Smooth muscle cell (in vitro differentiated cells): Measurements from ENCODE around the gene NUP160. TPM values are rescaled to one million over a fixed set of nuclear protein-coding genes. Genes with fewer than 3 reads are reported as not detected.

Experiments
- DNase-seq: peaks from one replicate; lab custom pipeline; 2025; ENCODE audit not compliant: unreplicated experiment; lab: John Stamatoyannopoulos, UW
- H2AFZ ChIP-seq: fragments of 200-600 bp; sonication (generic); 2 replicates; pipeline ENCODE4 v1.6.0; 2016; ENCODE audit warnings: antibody characterized with exemption, low read depth, mild to moderate bottlenecking
- H3F3A ChIP-seq: fragments of 200-600 bp; sonication (generic); 2 replicates; pipeline ENCODE4 v1.6.0; 2017; ENCODE audit warnings: antibody characterized with exemption, low read depth
- H3K27ac ChIP-seq: fragments of 200-600 bp; sonication (generic); 2 replicates; pipeline ENCODE4 v1.5.1; 2016; ENCODE audit warnings: low read depth, mild to moderate bottlenecking
- H3K27me3 ChIP-seq: fragments of 200-600 bp; sonication (generic); 2 replicates; pipeline ENCODE4 v1.6.1; 2016; ENCODE audit warnings: low read depth, mild to moderate bottlenecking
- H3K36me3 ChIP-seq: fragments of 200-600 bp; sonication (generic); 2 replicates; pipeline ENCODE4 v1.5.1; 2016; ENCODE audit warnings: low read depth
- H3K4me1 ChIP-seq: fragments of 200-600 bp; sonication (generic); 2 replicates; pipeline ENCODE4 v1.5.1; 2016; ENCODE audit warnings: low read depth
- H3K4me2 ChIP-seq: fragments of 200-600 bp; sonication (generic); 2 replicates; pipeline ENCODE4 v1.6.0; 2016; ENCODE audit warnings: mild to moderate bottlenecking
- H3K4me3 ChIP-seq: fragments of 200-600 bp; sonication (generic); 2 replicates; pipeline ENCODE4 v1.5.1; 2016; ENCODE audit warnings: mild to moderate bottlenecking
- H3K79me2 ChIP-seq: fragments of 200-600 bp; sonication (generic); 2 replicates; pipeline ENCODE4 v1.6.0; 2016; ENCODE audit warnings: low read depth, mild to moderate bottlenecking
- H3K9ac ChIP-seq: fragments of 200-600 bp; sonication (generic); 2 replicates; pipeline ENCODE4 v1.6.0; 2016; ENCODE audit warnings: low read depth
- H3K9me3 ChIP-seq: fragments of 200-600 bp; sonication (generic); replicated peaks from 2 replicates; pipeline ENCODE4 v1.5.1; 2016; ENCODE audit warnings: low read depth
- H4K20me1 ChIP-seq: fragments of 200-600 bp; sonication (generic); 2 replicates; pipeline ENCODE4 v1.6.0; 2016; ENCODE audit warnings: low read depth
- WGBS: methylation state at CpG from one replicate; pipeline ENCODE4 v1.1.7; 2016; ENCODE audit warnings: low lambda C conversion rate; 5-methylcytosine and 5-hydroxymethylcytosine counted together
- polyA plus RNA-seq: library from polyadenylated mRNA; unstranded; fragments of >200 nt; fragmentation: Nextera tagmentation; extraction: Ambion mirVana; gene quantifications from 2 replicates; pipeline ENCODE4 v1.2.1, GENCODE V29; 2016
- total RNA-seq: library from RNA; depleted of rRNA; stranded (reverse); fragments of >200 nt; gene quantifications from 2 replicates; pipeline ENCODE4 v1.2.3, GENCODE V29; 2014
- TF ChIP-seq, protein P1 (sequence below): fragments of 200-600 bp; sonication (generic); IDR thresholded peaks from 2 replicates; pipeline ENCODE4 v1.5.1; 2017; ENCODE audit warnings: borderline replicate concordance, mild to moderate bottlenecking, antibody characterized with exemption; ENCODE audit not compliant: insufficient read depth, poor library complexity, severe bottlenecking

NUP160 gene
- total and polyA plus RNA-seq, 2 experiments from 2014 or later: 13.9 to 26.3 TPM

DNA sequence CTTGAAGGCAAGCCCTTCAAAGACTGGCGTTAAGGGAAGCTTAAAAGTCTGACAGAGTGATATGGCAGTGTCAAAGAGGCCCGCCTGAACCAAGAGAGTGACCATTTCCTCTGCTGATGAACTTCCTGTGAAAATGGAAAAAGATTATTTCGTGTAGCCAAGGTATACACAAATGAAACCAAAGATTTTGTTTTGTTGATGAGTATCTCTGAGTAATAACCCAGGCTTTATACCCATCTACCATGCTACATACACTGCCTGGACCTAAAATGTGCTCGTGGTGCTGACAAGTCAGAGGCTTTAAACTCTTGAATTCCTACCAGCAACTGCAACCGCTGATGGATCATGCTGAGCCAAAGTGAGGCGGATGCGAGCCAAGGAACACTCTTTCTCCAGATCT is 60.0 kb downstream of the NUP160 start:
- H3K36me3 ChIP-seq: peaks cover 24% of the 10 kb centered on the region
- DNase-seq: no peak

DNA sequence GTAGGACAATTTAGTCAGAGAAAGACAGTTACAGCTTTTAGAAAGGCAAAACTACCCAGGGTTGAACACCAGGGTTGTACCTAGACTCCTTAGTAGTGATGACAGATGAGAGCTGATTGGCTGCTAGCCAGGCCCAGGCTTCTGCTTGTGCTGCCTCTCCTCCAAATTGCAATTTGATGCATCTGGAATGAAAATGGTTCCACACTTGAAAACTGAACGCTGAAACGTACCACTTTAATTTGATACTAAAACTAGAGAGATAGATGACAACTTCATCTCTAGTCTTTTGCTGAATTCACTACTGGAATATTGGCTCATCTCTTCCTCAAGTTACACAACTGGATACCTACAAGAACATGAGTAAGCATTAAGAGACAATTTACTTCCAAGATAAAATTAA is 61.8 kb downstream of the NUP160 start:
- no peaks in the 10 kb centered on the region for H3K79me2 ChIP-seq
- no peaks in the 10 kb centered on the region for H3K9me3 ChIP-seq
- H3K27ac ChIP-seq: no peak overlapping the region
- no peaks in the 10 kb centered on the region for H3K4me1 ChIP-seq
- H3K27me3 ChIP-seq: no peaks in the 10 kb centered on the region
- no peaks in the 10 kb centered on the region for H4K20me1 ChIP-seq
- H3K36me3 ChIP-seq: peaks cover 23% of the 10 kb centered on the region
- no peaks in the 10 kb centered on the region for H3F3A ChIP-seq
- TF ChIP-seq, protein P1, sequence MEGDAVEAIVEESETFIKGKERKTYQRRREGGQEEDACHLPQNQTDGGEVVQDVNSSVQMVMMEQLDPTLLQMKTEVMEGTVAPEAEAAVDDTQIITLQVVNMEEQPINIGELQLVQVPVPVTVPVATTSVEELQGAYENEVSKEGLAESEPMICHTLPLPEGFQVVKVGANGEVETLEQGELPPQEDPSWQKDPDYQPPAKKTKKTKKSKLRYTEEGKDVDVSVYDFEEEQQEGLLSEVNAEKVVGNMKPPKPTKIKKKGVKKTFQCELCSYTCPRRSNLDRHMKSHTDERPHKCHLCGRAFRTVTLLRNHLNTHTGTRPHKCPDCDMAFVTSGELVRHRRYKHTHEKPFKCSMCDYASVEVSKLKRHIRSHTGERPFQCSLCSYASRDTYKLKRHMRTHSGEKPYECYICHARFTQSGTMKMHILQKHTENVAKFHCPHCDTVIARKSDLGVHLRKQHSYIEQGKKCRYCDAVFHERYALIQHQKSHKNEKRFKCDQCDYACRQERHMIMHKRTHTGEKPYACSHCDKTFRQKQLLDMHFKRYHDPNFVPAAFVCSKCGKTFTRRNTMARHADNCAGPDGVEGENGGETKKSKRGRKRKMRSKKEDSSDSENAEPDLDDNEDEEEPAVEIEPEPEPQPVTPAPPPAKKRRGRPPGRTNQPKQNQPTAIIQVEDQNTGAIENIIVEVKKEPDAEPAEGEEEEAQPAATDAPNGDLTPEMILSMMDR: no peak
- no peak overlapping the region for H3K9ac ChIP-seq
- WGBS: 93% methylated on average over 2 of the region's 2 CpGs
- no peak overlapping the region for H3K4me3 ChIP-seq
- DNase-seq: no peak
- H3K4me2 ChIP-seq: no peak overlapping the region
- no peak overlapping the region for H2AFZ ChIP-seq

More for the DNA sequence above, 60.0 kb downstream of the NUP160 start:
- H3K4me1 ChIP-seq: no peaks in the 10 kb centered on the region
- H3K27ac ChIP-seq: no peak overlapping the region
- H3K4me2 ChIP-seq: no peak overlapping the region
- H3K9ac ChIP-seq: no peak overlapping the region
- TF ChIP-seq, protein P1: no peak
- H3K4me3 ChIP-seq: no peak overlapping the region
- 95% methylated on average over 7 of the region's 7 CpGs for WGBS
- no peaks in the 10 kb centered on the region for H3K27me3 ChIP-seq
- H4K20me1 ChIP-seq: no peaks in the 10 kb centered on the region
- no peaks in the 10 kb centered on the region for H3K79me2 ChIP-seq
- no peaks in the 10 kb centered on the region for H3K9me3 ChIP-seq
- H3F3A ChIP-seq: no peaks in the 10 kb centered on the region
- H2AFZ ChIP-seq: no peak overlapping the region

DNA sequence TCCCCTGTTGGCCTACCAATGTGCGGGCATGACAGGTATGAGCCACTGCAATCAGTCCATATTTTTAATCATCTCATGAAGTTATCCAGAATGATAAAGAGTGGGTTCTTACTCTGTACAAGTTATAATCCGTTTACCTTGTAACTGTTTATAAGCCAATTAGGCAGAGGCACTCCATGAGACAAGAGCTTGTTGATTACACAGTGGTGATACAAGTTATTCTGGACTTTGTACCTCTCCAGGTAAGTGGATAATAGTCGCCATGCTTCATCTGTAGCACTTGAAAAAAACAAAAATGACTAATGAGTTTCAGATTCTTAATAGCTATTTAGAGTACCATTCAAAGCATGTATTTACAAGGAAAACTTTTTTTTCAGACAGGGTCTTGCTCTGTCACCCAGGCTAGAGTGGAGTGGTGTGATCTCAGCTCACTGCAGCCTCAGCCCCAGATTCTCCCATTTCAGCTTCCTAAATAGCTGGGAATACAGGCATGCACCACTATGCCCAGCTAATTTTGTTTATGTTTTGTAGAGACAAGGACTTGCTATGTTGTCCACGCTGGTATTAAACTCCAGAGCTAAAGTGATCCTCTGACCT is 63.3 kb downstream of the NUP160 start:
- Histone ChIP-seq H3F3A (no peaks in the 10 kb centered on the region), H3K79me2 (no peaks in the 10 kb centered on the region), H3K4me3 (no peak overlapping the region), H3K4me2 (no peak overlapping the region), H3K27me3 (no peaks in the 10 kb centered on the region), H3K36me3 (peaks cover 22% of the 10 kb centered on the region), H3K27ac (no peak overlapping the region), H3K4me1 (no peaks in the 10 kb centered on the region), H4K20me1 (no peaks in the 10 kb centered on the region), H3K9me3 (no peaks in the 10 kb centered on the region), H3K9ac (no peak overlapping the region), H2AFZ (no peak overlapping the region)
- WGBS: 91% methylated on average over 4 of the region's 4 CpGs
- no peak for DNase-seq
- TF ChIP-seq, protein P1: no peak

DNA sequence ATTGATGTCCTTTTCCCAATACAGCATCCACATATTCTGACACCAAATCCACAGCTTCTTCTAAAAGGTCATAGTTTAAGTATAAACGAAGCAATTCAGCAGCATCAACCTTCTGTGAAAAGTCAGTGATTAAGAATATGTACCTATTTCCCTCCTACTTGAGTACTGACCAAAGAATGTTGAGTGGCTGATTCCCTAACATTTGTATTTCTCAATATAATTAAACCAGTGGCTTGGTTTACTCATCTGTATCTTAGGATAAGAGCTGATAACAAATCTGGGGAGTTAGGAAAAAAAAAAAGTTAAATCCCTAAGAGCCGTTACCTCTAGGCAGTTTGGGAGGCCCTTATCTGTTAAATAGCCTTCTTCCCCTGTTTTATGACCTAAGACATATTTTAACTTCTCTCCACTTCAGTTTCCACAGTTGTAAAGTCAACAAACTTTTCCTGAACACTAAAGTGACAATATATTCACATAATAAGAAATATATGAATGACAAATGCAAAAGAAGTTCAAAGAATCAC is 65.0 kb downstream of the NUP160 start:
- Histone ChIP-seq H3K27ac (no peak overlapping the region), H3K4me2 (no peak overlapping the region), H3K27me3 (no peaks in the 10 kb centered on the region), H3K9ac (no peak overlapping the region), H3K36me3 (peaks cover 37% of the 10 kb centered on the region), H3F3A (no peaks in the 10 kb centered on the region), H3K4me1 (no peaks in the 10 kb centered on the region), H3K79me2 (no peaks in the 10 kb centered on the region), H3K9me3 (no peaks in the 10 kb centered on the region), H4K20me1 (no peaks in the 10 kb centered on the region), H2AFZ (no peak overlapping the region), H3K4me3 (no peak overlapping the region)
- no peak for DNase-seq
- TF ChIP-seq, protein P1: no peak
- WGBS: 70% methylated on average over 2 of the region's 2 CpGs
